NK-92 (cell line): Measurements from ENCODE around the gene CCDC157.
A peak's percentile ranks its signal among the peaks of the same experiment; 100 is the strongest.
"Not testable (repeated sequence)": the region's sequence is repeated elsewhere in the genome, so short reads cannot be mapped to it uniquely, and the experiment has no call there.

Experiments used
- DNase-seq: peaks from one replicate; lab custom pipeline; 2025; ENCODE audit not compliant: unreplicated experiment; lab: John Stamatoyannopoulos, UW

The CCDC157 gene

DNA sequence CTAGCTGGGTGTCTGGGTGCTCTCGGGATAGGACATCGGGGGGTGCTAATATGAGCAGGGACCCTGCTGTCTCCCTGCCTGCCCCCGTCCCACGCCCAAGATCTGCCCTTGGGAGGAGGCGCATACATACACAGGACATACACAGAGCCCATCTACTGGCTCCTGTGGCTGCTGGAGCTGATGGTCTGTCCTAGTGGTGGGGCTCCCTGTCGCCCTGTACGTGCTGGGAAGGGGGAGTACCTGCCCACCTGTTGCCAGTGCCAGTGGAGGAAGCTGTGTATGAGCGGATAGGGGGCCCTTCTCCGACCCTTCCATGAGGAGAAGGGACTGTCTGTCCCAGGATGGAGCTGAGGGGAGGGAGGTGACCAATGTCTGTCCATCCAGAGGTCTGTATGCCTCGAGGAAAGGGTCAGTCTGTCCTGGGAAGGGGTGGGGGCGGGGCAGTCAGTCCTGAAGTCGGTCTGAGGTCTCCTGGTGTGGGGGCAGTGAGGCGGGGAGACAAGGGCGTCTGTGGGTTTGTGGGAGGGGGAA lies 31.0 kb upstream of the CCDC157 start:
- no peak for DNase-seq

DNA sequence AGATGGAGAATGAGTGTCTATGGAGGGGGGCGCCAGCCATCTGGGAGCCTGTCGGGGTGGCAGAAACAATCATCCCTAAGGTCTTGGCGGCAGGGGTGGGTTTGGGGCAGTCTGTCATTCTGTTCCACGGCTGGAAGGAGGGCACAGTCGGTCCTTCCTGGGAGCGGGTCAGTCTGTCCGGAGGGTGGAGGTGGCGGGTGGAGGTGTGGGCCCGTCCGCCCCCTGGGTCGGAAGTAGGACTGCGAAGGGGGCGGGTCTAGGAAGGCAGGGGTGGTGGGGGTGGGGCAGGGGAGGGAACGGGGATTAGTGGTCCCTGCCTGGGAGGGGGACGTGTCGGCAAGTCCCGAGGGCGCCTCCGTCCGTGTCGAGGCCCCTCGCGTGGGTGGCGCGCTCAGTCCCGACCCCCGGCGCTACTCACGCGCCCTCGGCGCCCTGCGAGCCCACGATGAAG lies 30.5 kb upstream of the CCDC157 start:
- DNase-seq, result no peak

DNA sequence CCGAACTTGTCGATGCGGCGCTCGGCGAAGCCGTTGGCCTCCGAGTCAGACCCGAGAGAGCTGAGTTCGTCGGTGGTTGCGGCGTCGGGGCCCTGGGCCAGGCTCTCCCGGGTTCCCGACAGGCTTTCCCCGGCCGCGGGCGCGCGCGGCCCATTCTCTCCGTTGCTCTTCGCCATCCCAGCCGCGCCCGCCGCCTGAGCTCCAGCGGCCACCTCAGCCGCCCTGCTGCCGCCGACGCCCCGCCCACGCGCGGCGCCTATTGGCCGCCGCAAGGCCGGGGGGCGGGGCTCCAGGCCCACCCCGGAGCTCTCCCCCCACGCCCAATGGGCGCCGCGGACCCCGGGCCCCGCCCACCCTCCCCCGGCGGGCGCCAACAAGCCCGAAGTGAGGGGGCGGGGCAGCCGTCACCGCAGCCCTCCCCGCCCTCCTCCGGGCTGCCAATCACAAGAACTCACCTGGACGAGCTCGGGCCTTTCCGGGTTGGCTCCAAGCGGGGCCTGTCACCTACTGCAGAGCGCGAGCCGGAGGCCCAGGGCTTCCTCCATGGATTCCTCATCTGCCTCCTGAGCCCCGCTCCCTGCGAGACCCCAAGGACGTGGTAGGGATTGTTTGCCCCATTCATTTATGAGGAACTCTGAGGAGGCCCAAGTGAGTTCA lies 30.0 kb upstream of the CCDC157 start, which contains the start of gene TBC1D10A:
Gene TBC1D10A (minus strand): TSS at position 236 of the 657 bp plus-strand sequence. CDS start 60 bp downstream, at position 176.
- peak; percentile 80 for DNase-seq

DNA sequence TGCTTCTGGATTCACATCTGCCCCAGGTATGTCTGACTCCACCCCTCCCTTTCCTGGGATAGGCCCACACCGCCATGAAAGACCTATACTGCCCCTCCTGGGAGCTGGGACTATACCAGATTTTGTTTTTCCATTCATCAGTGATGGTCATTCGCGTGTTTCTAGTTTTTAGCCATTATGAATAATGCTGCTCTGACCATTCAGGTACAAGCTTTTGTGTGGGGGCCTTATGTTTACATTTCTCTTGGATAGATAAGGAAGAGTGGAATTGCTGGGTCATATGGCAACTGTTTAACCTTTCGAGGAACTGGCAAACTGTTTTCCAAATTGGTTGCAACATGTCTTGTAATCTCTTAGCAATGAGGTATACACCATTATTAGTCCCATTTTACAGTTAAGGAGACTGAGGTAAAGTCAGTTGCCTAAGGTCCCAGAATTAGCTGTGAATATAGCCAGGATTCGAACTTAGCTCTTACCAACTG lies 28.9 kb upstream of the CCDC157 start:
- DNase-seq, result no peak

DNA sequence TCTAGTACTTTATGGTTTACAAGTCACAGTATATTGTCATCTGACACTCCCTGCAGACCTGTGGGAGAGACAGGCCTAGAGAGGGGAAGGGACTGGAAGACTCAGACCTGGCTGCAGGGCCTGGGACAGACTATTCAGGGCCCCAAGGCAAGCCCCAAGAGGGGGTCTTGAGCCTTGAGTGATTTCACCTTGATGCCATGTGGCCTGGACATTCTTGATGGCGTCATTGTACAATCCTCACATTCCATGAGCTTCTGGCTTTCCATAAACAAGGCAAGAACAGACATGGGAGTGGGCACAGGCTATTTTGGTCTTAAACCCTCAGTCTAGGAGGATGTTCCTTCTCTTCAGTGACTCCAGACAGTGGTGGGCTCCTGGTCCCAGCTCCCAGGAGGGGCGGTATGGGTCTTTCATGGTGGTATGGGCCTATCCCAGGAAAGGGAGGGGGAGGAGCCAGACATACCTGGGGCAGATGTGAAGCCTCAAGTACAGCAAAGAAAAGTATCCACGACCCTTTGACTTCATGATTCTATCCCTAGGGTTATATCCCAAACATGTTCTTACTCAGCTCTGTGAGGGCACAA lies 28.2 kb upstream of the CCDC157 start:
- DNase-seq, result no peak

DNA sequence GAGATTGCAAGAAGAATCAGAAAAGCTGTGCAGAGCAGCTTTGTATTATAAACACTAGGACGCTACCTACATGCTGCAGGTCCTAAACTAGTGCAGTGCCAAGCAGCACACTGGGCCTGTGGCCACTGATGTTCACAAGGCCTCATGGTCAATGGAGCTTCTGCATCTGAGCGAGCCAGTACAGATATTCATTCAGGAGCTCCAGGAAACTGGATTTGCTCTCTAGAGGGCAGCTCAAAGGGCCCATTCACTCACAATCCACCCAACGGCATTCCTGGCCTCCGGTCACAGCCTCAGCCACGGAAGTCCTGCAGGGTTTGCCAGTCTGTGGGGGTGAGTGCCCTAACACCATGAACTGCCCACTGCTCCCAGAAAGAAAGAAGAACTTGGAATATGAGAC lies 24.3 kb upstream of the CCDC157 start:
- DNase-seq, result no peak

DNA sequence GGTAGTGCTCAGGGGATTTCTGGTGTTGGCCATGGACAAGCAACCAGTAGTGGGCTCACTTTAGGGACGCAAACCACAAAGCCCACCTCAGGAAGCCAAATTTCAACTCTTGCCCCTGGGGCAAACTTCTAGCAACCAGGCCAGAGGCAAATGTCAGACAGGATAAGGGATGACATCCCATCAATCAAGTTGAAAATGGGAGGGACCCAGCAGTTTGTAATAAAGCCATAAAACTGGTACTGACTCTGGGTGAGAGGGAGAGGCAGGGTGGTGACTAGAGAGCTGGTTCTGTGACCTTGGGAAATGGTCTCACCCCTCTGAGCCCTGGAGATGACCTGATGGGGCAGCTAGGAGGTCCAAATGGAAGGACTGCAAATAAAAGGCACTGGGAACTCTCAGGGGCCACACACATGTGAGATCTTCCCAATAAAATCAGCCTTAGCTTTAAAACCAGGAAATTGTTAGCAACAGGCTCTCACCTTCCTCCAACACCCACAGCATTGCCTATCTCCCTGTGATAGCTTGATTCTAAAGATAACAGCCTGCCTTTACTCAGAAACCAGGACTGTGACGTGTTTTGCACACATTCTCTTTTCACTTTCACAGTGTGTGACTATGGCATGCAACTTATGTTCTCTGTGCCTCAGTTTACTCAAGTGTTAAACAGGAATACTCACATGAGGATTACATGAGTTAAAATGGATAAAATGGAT lies 23.7 kb upstream of the CCDC157 start:
- DNase-seq, result no peak

DNA sequence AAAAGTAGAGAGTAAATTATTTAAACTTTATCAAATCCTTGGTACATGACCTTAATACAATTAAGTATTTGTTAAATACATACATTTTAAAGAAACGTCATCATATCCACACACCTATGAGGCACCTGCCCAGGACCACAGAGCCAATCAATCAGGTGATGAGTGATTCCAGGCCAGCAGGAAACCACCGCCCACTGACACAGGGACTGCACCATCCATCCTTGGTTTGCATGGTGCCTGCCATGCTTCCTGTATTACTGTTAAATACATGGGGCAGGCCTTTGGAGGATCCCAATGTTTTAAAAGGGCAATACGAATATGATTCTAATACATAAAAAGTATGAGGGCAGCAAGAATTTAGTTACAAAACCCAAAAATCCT lies 23.1 kb upstream of the CCDC157 start:
- DNase-seq, result no peak

DNA sequence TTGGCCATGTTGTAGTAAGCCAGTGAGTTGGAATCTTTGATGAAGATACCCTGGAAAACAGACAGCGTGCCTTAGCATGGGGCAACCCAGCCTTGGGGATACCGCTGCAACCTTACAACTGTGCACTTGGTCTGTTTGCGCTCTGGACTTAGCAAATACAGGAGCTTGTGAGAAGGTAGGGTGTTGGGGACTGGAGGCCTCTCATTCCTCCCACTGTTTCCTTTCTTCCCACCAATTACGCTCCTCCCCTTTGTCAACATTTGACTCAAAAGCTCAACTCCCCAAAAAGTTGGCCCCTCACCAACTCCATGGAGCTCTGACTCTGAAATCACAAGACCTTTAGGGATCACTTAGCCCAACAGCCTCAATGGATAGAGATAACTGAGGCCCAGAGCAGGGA lies 22.2 kb upstream of the CCDC157 start:
- DNase-seq, result no peak

DNA sequence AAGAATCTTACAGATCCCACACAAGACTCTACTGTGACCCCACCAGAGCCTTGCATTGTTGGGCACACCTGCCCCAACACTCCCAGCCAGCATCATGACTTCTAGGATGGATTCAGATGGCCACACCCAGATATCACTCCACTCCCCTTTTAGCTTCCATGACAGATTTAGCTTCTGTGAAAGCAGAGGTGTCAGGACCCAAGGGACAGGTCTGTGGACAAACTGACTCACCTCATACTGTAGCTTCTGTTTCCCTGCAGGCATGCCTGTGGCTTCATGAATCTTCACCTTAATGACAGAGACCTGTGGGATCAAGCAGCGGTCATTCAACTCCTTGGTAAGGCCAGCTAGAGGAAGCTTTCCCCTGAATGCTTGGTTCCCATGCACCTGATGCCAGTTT lies 21.6 kb upstream of the CCDC157 start:
- no peak for DNase-seq

DNA sequence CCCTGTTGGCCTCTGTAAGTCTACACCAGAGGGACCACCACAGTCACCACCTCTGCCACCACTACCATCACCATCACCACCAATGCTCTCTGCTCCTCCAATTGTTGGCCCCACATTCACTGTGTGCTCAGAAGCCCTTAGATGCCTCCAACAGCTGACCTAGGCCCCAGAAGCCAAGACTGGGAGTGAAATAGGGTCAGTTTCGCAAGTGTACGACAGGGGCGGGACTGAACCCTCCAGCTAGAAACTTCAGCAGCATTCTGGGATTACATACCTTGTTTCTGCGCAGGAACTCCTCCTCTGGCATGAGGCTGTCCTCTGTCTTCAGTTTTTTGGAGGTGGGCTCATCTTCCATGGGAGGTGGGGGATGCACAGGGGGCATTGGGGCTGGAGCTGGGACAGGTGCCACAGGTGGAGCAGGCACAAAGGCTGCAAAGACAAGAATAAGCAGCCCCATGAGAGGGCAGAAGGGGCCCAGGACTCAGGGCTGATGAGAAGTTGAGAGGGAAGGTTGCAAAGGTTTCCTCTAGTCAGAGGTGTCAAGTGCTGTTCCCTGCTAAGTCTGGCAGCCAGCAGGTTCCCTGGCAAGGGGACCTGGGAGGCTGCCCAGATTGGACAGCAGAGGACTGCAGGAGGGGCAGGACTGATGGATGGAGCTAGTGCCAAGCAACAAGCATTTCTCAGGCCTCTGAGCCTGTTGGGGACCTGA lies 19.9 kb upstream of the CCDC157 start:
- DNase-seq, result no peak

DNA sequence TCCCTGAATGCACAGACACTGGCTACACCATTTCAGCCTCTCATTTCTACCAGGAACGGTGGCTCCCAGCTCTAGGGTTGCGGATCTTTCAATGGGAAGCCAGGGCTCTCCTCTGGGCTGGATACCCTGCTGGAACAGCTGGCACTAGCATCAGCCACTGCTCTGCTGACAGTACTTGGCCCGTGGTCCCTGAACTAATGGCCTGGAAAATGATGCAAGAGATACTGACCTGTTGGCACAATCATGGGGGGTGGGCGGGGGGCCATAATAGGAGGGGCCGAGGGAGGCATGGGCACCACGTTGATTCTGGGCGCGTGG lies 19.4 kb upstream of the CCDC157 start:
- no peak for DNase-seq

DNA sequence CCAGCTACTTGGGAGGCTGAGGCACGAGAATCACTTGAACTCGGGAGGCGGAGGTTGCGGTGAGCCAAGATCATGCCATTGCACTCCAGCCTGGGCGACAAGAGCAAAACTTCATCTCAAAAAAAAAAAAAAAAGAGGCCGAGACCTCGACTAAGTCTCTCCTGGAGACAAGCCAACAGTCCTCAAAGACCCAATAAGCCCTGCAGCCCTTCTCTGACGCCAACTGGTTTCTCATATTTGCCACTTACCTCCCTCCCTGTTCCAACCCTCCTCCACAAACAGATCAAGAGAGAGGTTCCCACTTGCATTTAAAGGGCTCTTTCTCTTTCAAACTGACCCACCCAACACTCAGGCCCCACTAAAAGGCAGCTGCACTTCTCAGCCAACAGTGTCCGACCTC lies 18.5 kb upstream of the CCDC157 start:
- not testable (repeated sequence) for DNase-seq

DNA sequence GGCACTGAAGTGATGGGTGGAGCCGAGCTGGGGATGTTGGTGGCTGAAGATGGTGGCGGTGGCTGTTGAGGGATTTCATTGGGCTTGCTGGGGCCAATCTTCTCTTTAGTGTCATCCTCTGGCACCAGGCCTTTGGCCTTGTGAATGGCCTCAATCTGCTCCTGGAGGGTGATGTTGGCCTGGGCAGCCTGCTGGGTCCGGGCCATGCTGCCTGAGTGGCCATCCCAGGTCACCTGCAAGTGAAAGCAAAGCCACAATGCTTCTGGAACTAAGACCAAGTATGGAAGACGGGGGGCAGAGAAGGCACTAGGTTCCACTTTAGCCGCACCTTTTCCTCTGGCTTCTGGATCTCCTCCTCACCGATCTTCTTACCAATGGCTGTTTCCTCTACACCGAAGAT lies 18.0 kb upstream of the CCDC157 start:
- DNase-seq, result no peak

DNA sequence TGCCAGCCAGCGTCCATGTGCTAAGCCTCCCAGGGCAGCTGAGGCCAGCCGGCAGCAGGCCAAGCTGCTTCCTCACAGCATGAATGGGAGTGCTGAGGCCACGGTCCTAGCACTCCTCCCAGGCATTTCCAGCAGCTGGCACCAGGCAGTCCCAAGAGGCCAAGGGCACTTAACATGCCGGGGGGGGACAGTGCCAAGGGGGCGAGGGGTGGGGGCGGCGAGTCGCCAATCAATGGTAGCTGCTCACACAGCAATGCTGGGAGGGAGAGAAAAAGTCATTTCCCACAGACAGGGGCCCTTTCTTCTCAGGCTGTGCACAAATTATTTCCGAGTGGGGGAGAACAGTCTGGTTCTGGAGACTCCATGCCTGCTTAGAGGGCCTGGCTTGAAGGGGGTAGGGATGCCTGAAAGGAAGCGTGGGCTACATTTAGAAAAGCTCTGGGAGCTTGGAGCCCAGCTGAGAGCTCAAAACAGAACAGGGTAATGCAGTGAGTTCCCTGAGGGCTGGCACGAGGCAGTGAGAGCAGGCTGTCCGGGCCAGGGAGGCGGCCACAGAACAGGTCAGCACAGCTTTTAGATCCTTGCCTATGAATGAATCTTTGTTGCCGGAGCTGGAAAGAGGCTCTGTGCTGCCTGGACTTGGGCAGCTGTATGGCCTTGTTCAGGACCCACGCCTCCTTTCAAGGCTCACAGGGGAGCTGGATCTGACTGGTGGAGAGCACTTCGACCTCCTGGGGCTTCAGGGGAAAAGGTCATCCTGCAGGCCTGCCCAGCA lies 15.7 kb upstream of the CCDC157 start:
- no peak for DNase-seq

DNA sequence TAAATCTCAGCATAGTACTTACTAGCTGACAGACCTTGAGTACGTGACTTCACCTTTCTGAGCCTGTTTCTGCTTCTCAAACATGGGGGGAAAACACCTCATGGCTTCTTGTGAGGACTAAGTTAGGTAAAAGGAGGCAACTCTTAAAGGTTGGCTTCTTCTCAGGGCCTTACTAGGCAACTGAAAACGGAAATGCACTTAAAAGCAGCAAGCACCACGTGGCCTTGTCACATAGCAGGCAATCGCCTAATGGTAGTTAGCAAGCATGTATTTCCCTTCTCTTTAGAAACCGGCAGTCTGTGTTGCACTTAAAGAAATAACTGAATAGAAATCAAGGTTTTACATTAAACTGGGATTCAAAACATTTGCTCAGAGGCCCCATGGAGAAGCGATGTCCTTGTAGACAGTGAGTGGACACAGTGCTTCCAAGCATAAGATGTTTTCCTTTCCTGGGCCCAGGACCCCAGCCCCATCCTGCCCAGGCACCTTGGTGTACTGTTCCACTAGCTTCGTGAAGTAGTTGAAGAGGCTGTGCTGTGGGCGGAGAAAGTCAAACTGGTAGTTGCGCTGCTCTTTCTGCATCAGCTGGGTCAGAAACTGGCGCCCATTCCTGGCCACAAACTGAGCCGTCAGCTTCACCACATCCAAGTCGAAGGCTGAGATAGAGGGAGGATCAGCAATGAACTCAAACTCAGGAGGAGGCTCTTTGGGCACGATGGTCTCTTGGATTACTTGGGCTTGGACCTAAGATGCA lies 12.2 kb upstream of the CCDC157 start:
- DNase-seq, result no peak

DNA sequence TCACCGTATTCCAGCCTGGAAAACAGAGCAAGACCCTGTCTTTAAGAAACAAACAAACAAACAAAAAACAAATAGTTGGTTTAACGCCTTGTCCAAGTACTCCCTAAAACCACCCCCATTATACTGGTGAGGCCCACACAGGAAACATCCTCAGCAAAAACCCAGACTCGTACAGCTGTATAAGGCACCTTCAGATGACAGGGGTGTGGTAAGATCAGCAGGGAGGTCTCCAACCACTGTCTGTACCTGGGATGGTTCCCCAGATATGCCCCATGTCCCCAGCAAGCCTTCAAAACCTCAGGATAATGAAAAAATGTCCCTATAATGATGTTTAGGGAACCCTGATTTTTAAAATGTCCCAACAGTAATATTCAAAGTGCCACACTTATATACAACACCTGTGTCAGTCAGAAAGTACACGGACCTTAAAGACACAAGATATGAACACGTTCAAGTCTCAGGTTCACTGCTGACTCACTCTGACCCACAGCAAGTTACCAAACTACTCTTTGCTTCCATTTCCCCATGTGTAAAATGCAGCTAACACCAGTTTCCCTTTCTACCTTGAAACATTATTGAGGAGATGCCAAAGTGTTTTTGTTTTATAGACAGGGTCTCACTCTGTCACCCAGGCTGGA lies 9.4 kb upstream of the CCDC157 start:
- DNase-seq, result no peak

DNA sequence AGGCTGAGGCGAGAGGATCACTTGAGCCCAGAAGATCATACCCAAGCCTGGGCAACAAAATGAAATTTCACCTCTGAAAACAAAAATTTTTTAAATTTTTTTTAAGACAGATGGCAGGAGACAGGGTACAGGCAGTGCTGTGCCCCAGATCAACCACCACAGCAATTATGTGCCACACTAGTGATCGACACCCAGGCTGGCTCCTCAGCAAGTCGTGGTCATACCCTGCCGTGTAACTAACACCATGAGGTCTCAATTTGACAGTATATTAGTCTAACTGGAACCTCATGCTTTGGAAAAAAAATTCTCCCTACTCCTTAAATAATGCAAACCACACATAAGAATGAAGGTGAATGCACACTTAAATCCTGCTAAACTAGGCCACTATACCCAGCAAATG lies 8.4 kb upstream of the CCDC157 start:
- no peak for DNase-seq

DNA sequence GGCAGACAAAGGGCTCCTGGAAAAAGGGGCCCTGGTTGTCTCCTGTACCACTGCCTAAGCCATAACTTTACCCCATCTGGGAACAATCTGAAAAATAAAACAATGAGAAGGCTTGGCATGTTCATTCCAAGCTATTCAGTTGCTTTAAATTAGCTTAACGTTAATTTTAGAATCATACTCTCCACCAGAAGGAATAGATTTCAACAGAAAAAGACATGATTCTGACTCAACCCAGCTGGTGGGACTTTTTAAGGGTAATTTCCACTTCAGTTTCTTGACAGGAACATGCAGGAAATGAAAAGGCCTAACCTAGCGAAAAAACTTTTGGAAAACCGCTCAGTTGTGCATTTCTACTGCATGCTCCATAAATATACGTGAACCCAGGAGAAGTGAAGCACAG lies 8.0 kb upstream of the CCDC157 start:
- DNase-seq, result no peak

DNA sequence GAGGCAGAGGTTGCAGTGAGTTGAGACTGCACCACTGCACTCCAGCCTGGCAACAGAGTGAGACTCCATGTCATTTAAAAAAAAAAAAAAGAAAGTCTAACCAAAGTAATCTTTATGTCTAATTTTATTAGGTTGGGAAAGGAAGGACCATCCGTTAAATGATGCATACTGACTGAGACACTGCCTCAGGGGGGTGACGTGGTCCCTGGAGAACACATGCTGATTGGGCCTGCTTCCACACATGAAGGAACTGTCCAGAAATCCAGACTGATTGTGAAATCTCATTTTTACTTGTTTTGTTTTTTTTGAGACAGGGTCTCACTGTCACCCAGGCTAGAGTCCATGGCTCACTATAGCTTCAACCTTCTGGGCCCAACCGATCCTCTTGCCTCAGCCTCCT lies 5.6 kb upstream of the CCDC157 start:
- no peak for DNase-seq
